HepG2 (cell line): Measurements from ENCODE around the gene ZFP36L2. TPM values are rescaled to one million over a fixed set of nuclear protein-coding genes. Genes with fewer than 3 reads are reported as not detected.
A peak's percentile ranks its signal among the peaks of the same experiment; 100 is the strongest.

Experiments
- ATF7-NPFF ChIP-seq: sonication (generic); formaldehyde crosslinking; IDR thresholded peaks from 2 replicates; pipeline ENCODE4 v1.8.1; 2023; ENCODE audit warnings: mild to moderate bottlenecking, low read depth, missing genetic modification reagents, moderate library complexity
- EZH2 ChIP-seq: conservative IDR thresholded peaks from 2 replicates; pipeline ENCODE4 v1.6.1; 2012; ENCODE audit warnings: mild to moderate bottlenecking, low read depth, low read length, moderate library complexity
- HDAC1 ChIP-seq: sonication (generic); formaldehyde crosslinking; IDR thresholded peaks from 2 replicates; pipeline ENCODE4 v1.5.1; 2020; ENCODE audit warnings: mild to moderate bottlenecking, missing genetic modification reagents
- HDAC2 ChIP-seq: sonication (generic); formaldehyde crosslinking; IDR thresholded peaks from 2 replicates; pipeline ENCODE4 v1.4.0; 2020; ENCODE audit warnings: missing genetic modification reagents
- HMG20A ChIP-seq: IDR thresholded peaks from 2 replicates; pipeline ENCODE4 v1.6.1; 2016; ENCODE audit warnings: borderline replicate concordance
- KAT8 ChIP-seq: IDR thresholded peaks from 2 replicates; pipeline ENCODE4 v1.6.1; 2016; ENCODE audit warnings: missing genetic modification reagents, missing compliant biosample characterization
- MTA1 ChIP-seq: sonication (generic); formaldehyde crosslinking; IDR thresholded peaks from 2 replicates; pipeline ENCODE4 v1.4.0; 2020; ENCODE audit warnings: missing genetic modification reagents, mild to moderate bottlenecking, borderline replicate concordance
- NCOA1 ChIP-seq: sonication (generic); formaldehyde crosslinking; IDR thresholded peaks from 2 replicates; pipeline ENCODE4 v1.9.0; 2021; ENCODE audit warnings: missing genetic modification reagents
- NONO ChIP-seq, 2 experiments: fragments of 450-650 bp in 1 of 2; sonication (generic) in 1 of 2; formaldehyde crosslinking in 1 of 2; IDR thresholded peaks in 1 of 2; conservative IDR thresholded peaks in 1 of 2; 2 replicates each; pipeline versions ENCODE4 v1.6.1 to v1.8.0; 2017 to 2022; ENCODE audit warnings: mild to moderate bottlenecking in 1 of 2, missing genetic modification reagents in 1 of 2, moderate library complexity in 1 of 2
- SKIL ChIP-seq: sonication (generic); formaldehyde crosslinking; IDR thresholded peaks from 2 replicates; pipeline ENCODE4 v1.8.0; 2022; ENCODE audit warnings: missing genetic modification reagents, mild to moderate bottlenecking, moderate library complexity, borderline replicate concordance
- ZMYM3 ChIP-seq: sonication (generic); formaldehyde crosslinking; IDR thresholded peaks from 2 replicates; pipeline ENCODE4 v1.5.1; 2020; ENCODE audit warnings: mild to moderate bottlenecking, missing genetic modification reagents
- ZNF292 ChIP-seq: sonication (generic); formaldehyde crosslinking; IDR thresholded peaks from 2 replicates; pipeline ENCODE4 v1.8.1; 2022; ENCODE audit warnings: mild to moderate bottlenecking, low read depth, missing genetic modification reagents, borderline replicate concordance
- ZNF333 ChIP-seq: sonication (generic); formaldehyde crosslinking; IDR thresholded peaks from 2 replicates; pipeline ENCODE4 v1.4.0; 2020; ENCODE audit warnings: mild to moderate bottlenecking, missing genetic modification reagents, borderline replicate concordance
- ZNF460 ChIP-seq: sonication (generic); formaldehyde crosslinking; IDR thresholded peaks from 2 replicates; pipeline ENCODE4 v1.5.1; 2020; ENCODE audit warnings: missing genetic modification reagents, mild to moderate bottlenecking, borderline replicate concordance
- ZNF546 ChIP-seq: sonication (generic); formaldehyde crosslinking; conservative IDR thresholded peaks from 2 replicates; pipeline ENCODE4 v1.8.1; 2023; ENCODE audit warnings: mild to moderate bottlenecking, missing genetic modification reagents
- ZNF761 ChIP-seq: sonication (generic); formaldehyde crosslinking; conservative IDR thresholded peaks from 2 replicates; pipeline ENCODE4 v1.4.0; 2020; ENCODE audit warnings: mild to moderate bottlenecking, missing genetic modification reagents
- polyA plus RNA-seq, 8 experiments: library from polyadenylated mRNA; depleted of rRNA in 3 of 8; stranded (reverse) in 7 of 8; unstranded in 1 of 8; fragments of >200 nt; fragmentation: Illumina TruSeq in 4 of 8; extraction: Trizol in 4 of 8; gene quantifications; 2 replicates each; pipeline versions ENCODE4 v1.2.1 to v1.2.3, GENCODE V29; 2011 to 2016; ENCODE audit warnings: low read depth in 4 of 8, missing spikeins in 1 of 8, mixed read lengths in 1 of 8; ENCODE audit not compliant: insufficient read depth in 1 of 8
- total RNA-seq, 5 experiments: library from RNA; depleted of rRNA; stranded (reverse); fragments of >200 nt; fragmentation: Illumina TruSeq; extraction: Trizol; gene quantifications; 2 replicates each; pipeline ENCODE4 v1.2.3, GENCODE V29; 2016; ENCODE audit warnings: low read depth in 1 of 5
- TF ChIP-seq, protein P1 (sequence below): sonication (generic); formaldehyde crosslinking; IDR thresholded peaks from 2 replicates; pipeline ENCODE4 v1.8.0; 2022; ENCODE audit warnings: missing genetic modification reagents, mild to moderate bottlenecking, inconsistent platforms, borderline replicate concordance
- TF ChIP-seq, protein P2 (sequence below): sonication (generic); formaldehyde crosslinking; conservative IDR thresholded peaks from 2 replicates; pipeline ENCODE4 v1.4.0; 2020; ENCODE audit warnings: mild to moderate bottlenecking, missing genetic modification reagents, moderate library complexity
- TF ChIP-seq, protein P3 (sequence below): sonication (generic); formaldehyde crosslinking; IDR thresholded peaks from 2 replicates; pipeline ENCODE4 v1.4.0; 2020; ENCODE audit warnings: missing genetic modification reagents, borderline replicate concordance

The ZFP36L2 gene
- total and polyA plus RNA-seq, 2 of the 13 experiments (the other 11 are each of a cell fraction or from before 2014, with no cell fraction given): 11.2 to 21.8 TPM

DNA sequence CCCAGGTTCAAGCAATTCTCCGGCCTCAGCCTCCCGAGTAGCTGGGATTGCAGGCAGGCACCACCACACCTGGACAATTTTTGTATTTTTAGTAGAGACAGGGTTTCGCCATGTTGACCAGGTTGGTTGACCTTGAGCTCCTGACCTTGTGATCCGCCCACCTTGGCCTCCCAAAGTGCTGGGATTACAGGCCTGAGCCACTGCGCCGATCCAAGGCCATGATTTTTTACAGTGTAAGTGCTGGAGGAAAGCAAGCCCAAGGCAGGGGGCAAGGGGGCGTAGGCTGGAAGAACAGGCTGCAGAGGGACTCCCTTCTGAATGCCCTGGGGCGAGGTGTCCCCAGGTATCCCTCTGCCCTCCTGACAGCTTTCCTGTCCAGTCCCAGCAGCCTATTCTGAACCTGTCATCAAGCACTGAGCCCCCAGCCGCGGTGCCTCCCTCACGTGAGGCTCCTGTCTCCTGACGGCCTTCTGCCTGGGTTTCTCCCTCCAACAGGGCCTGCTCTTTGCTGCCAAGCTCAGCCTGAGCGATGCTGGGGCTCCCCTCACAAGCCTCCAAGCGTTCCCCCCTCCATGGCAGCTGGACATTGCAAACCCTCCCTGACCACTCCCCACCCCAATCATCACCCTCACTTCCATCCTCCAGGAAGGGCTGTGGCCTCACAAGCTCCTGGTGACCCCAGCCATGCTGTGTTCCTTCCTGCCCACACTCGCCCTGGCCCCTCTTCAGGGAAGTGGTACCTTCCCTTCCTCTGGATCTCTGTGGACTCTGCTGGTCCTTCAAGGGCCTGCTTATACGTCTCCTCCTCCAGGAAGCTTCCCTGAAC is 37.6 kb downstream of the ZFP36L2 start (continued):
- TF ChIP-seq, protein P1, sequence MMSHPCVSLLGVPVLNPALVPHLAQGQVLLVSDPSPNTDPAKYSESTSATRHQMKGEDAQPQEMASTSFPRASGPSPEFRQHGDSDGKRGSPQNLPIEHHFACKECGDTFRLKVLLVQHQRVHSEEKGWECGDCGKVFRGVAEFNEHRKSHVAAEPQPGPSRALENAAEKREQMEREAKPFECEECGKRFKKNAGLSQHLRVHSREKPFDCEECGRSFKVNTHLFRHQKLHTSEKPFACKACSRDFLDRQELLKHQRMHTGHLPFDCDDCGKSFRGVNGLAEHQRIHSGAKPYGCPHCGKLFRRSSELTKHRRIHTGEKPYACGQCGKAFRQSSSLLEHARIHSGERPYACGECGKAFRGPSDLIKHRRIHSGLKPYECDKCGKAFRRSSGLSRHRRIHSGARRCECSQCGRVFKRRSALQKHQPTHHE (CRISPR knock-in tag): no peak
- peak; percentile 21; the same call in 1 of the 2 replicates for TF ChIP-seq SKIL (CRISPR knock-in tag)
- TF ChIP-seq ZNF460 (CRISPR knock-in tag): peak; percentile 95
- peak; percentile 68; the same call in 1 of the 2 replicates for TF ChIP-seq ZNF292 (CRISPR knock-in tag)
- TF ChIP-seq MTA1 (CRISPR knock-in tag): peak; percentile 97
- TF ChIP-seq, protein P2, sequence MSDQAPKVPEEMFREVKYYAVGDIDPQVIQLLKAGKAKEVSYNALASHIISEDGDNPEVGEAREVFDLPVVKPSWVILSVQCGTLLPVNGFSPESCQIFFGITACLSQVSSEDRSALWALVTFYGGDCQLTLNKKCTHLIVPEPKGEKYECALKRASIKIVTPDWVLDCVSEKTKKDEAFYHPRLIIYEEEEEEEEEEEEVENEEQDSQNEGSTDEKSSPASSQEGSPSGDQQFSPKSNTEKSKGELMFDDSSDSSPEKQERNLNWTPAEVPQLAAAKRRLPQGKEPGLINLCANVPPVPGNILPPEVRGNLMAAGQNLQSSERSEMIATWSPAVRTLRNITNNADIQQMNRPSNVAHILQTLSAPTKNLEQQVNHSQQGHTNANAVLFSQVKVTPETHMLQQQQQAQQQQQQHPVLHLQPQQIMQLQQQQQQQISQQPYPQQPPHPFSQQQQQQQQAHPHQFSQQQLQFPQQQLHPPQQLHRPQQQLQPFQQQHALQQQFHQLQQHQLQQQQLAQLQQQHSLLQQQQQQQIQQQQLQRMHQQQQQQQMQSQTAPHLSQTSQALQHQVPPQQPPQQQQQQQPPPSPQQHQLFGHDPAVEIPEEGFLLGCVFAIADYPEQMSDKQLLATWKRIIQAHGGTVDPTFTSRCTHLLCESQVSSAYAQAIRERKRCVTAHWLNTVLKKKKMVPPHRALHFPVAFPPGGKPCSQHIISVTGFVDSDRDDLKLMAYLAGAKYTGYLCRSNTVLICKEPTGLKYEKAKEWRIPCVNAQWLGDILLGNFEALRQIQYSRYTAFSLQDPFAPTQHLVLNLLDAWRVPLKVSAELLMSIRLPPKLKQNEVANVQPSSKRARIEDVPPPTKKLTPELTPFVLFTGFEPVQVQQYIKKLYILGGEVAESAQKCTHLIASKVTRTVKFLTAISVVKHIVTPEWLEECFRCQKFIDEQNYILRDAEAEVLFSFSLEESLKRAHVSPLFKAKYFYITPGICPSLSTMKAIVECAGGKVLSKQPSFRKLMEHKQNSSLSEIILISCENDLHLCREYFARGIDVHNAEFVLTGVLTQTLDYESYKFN (CRISPR knock-in tag): peak; percentile 76
- TF ChIP-seq ZNF333 (CRISPR knock-in tag): peak; percentile 85; the same call in 1 of the 2 replicates
- 0 out of 2 replicates have a peak, but pooled peaks have one; percentile 22 for TF ChIP-seq ATF7-NPFF (CRISPR knock-in tag)
- peak; percentile 13; the same call in 1 of the 2 replicates for TF ChIP-seq NCOA1 (CRISPR knock-in tag)
- no peak for TF ChIP-seq NONO (IDR thresholded peaks at IDR 0.05)
- TF ChIP-seq NONO (CRISPR knock-in tag; conservative IDR thresholded peaks at IDR 0.05): peak; percentile 46; the same call in 1 of the 2 replicates
- no peak for TF ChIP-seq EZH2
- TF ChIP-seq KAT8 (CRISPR knock-in tag): no peak
- no peak for TF ChIP-seq ZNF546 (CRISPR knock-in tag)
- TF ChIP-seq ZNF761 (CRISPR knock-in tag): no peak
- TF ChIP-seq HMG20A (CRISPR knock-in tag): 0 out of 2 replicates have a peak, but pooled peaks have one; percentile 18
- peak; percentile 60; the same call in 1 of the 2 replicates for TF ChIP-seq HDAC2 (CRISPR knock-in tag)
- peak; percentile 77 for TF ChIP-seq HDAC1 (CRISPR knock-in tag)
- peak; percentile 39; the same call in 1 of the 2 replicates for TF ChIP-seq ZMYM3 (CRISPR knock-in tag)
- TF ChIP-seq, protein P3, sequence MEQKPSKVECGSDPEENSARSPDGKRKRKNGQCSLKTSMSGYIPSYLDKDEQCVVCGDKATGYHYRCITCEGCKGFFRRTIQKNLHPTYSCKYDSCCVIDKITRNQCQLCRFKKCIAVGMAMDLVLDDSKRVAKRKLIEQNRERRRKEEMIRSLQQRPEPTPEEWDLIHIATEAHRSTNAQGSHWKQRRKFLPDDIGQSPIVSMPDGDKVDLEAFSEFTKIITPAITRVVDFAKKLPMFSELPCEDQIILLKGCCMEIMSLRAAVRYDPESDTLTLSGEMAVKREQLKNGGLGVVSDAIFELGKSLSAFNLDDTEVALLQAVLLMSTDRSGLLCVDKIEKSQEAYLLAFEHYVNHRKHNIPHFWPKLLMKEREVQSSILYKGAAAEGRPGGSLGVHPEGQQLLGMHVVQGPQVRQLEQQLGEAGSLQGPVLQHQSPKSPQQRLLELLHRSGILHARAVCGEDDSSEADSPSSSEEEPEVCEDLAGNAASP (CRISPR knock-in tag): 0 out of 2 replicates have a peak, but pooled peaks have one; percentile 13
